T-helper 2 cell treated with Interferon-gamma antibody and Interleukin-4, amounts not matched to agents 5 μg/mL and 100 μg/mL, for 36 hours (primary cell): ENCODE measurements around the gene CHCHD3.
"Not testable (repeated sequence)": the region's sequence is repeated elsewhere in the genome, so short reads cannot be mapped to it uniquely, and the experiment has no call there.

ENCODE experiments used
- DNase-seq: peaks from one replicate; pipeline ENCODE4 v3.0.0; 2021; ENCODE audit warnings: low spot score
- H3K27ac Mint-ChIP-seq: one replicate; pipeline ENCODE4 v1.8.0; 2021; ENCODE audit warnings: mild to moderate bottlenecking, mixed read lengths
- H3K27me3 Mint-ChIP-seq: one replicate; pipeline ENCODE4 v1.8.0; 2021; ENCODE audit warnings: low read depth, mixed read lengths
- H3K36me3 Mint-ChIP-seq: one replicate; pipeline ENCODE4 v1.8.0; 2021; ENCODE audit warnings: low read depth, mixed read lengths
- H3K4me1 Mint-ChIP-seq: one replicate; pipeline ENCODE4 v1.8.0; 2021; ENCODE audit warnings: low read depth, mixed read lengths
- H3K4me3 Mint-ChIP-seq: one replicate; pipeline ENCODE4 v1.8.0; 2022; ENCODE audit warnings: mild to moderate bottlenecking, moderate library complexity, mixed read lengths
- H3K9me3 Mint-ChIP-seq: one replicate; pipeline ENCODE4 v1.8.0; 2021; ENCODE audit warnings: mixed read lengths

CHCHD3 gene

GRCh38 chr7:132934017-132934416 is 147.9 kb downstream of the CHCHD3 start:
- Mint-ChIP-seq H3K36me3 (peaks cover 9% of the 10 kb centered on the region), H3K27me3 (no peaks in the 10 kb centered on the region), H3K9me3 (peaks cover 6% of the 10 kb centered on the region), H3K27ac (no peak overlapping the region), H3K4me1 (peaks cover 16% of the 10 kb centered on the region), H3K4me3 (no peak overlapping the region)
- no peak for DNase-seq

GRCh38 chr7:132933072-132933458 is 148.8 kb downstream of the CHCHD3 start:
- H3K36me3 Mint-ChIP-seq, result peaks cover 9% of the 10 kb centered on the region
- H3K27ac Mint-ChIP-seq, result no peak overlapping the region
- H3K27me3 Mint-ChIP-seq, result no peaks in the 10 kb centered on the region
- DNase-seq, result no peak
- H3K9me3 Mint-ChIP-seq, result peaks cover 6% of the 10 kb centered on the region
- peaks cover 16% of the 10 kb centered on the region for H3K4me1 Mint-ChIP-seq
- H3K4me3 Mint-ChIP-seq, result no peak overlapping the region

- Mint-ChIP-seq H3K4me1 (peaks cover 16% of the 10 kb centered on the region), H3K9me3 (peaks cover 6% of the 10 kb centered on the region), H3K27me3 (no peaks in the 10 kb centered on the region), H3K36me3 (peaks cover 9% of the 10 kb centered on the region), H3K4me3 (no peak overlapping the region), H3K27ac (no peak overlapping the region)
- DNase-seq, result no peak
Measured at GRCh38 chr7:132932296-132933071, 149.4 kb downstream of the CHCHD3 start.

DNA sequence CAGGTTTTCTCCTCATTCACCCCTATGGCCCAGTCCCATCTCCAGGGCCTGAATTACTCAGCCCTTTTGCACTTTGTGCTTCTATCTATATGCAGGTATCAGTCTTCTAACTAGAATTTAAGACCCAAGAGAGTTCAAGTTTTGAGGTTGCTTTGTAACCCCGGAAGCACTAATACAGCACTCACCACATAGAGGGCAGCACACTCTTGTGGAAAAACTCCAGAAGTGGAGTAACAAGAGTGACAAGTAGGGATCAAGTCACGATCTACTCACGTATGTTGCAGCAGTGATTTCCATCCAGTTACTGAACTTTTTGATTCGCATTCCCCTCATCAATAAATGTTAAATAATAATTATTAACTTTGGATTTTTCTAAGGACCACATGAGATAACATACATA is 151.0 kb downstream of the CHCHD3 start:
- Mint-ChIP-seq H3K27me3 (no peaks in the 10 kb centered on the region), H3K36me3 (peaks cover 9% of the 10 kb centered on the region), H3K4me1 (peaks cover 16% of the 10 kb centered on the region), H3K9me3 (peaks cover 6% of the 10 kb centered on the region), H3K27ac (no peak overlapping the region), H3K4me3 (no peak overlapping the region)
- no peak for DNase-seq

DNA sequence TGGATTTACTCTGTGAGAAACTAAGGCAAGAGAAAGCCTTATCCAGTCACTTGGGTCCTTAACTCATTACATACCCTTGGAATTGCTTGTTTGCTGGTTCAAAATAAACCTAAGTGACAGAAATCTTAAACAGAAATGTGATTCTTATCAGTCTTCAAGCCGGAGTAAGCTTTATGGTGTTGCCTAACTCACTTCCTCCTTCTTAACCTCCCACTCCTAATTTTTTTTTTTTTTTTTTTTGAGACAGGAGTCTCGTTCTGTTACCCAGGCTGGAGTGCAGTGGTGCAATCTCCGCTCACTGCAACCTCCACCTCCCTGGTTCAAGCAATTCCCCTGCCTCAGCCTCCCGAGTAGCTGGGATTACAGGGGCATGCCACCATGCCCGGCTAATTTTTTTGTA is 151.9 kb downstream of the CHCHD3 start:
- H3K27me3 Mint-ChIP-seq, H3K27ac Mint-ChIP-seq, H3K36me3 Mint-ChIP-seq: not testable (repeated sequence)

GRCh38 chr7:132919771-132920170 is 162.1 kb downstream of the CHCHD3 start:
- DNase-seq, result no peak
- Mint-ChIP-seq H3K27ac (no peak overlapping the region), H3K36me3 (no peaks in the 10 kb centered on the region), H3K4me3 (no peak overlapping the region), H3K27me3 (no peaks in the 10 kb centered on the region), H3K9me3 (no peaks in the 10 kb centered on the region), H3K4me1 (no peaks in the 10 kb centered on the region)

More for the DNA sequence above, 151.9 kb downstream of the CHCHD3 start:
- H3K9me3 Mint-ChIP-seq, DNase-seq, H3K4me3 Mint-ChIP-seq: not testable (repeated sequence)
- peaks cover 16% of the 10 kb centered on the region for H3K4me1 Mint-ChIP-seq

DNA sequence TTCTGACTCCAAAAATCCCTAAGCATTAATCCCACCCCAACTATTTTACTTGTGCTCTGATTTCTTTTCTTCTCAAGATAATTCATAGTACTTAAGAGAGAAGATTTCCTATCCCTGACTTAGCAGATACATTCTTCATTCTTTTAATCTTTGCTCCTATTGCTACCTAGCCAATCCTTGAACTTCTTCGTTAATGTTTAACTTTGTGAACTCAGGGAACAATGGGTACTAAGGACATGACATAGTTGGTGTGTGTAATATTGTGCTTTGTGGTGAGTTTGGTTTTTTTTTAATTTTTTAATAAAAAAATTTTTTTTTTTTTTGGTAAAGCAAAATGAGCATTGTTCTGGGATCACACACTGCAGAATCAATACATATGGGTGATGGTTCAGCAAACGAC is 166.2 kb downstream of the CHCHD3 start:
- Mint-ChIP-seq H3K36me3 (peaks cover 6% of the 10 kb centered on the region), H3K4me1 (no peaks in the 10 kb centered on the region), H3K27me3 (no peaks in the 10 kb centered on the region), H3K27ac (no peak overlapping the region), H3K9me3 (no peaks in the 10 kb centered on the region), H3K4me3 (no peak overlapping the region)
- DNase-seq, result no peak

- H3K27me3 Mint-ChIP-seq, result no peaks in the 10 kb centered on the region
- H3K4me1 Mint-ChIP-seq, result no peaks in the 10 kb centered on the region
- peaks cover 6% of the 10 kb centered on the region for H3K36me3 Mint-ChIP-seq
- no peak overlapping the region for H3K4me3 Mint-ChIP-seq
- H3K9me3 Mint-ChIP-seq, result no peaks in the 10 kb centered on the region
- H3K27ac Mint-ChIP-seq, result no peak overlapping the region
- no peak for DNase-seq
Measured at GRCh38 chr7:132910657-132911056, 171.2 kb downstream of the CHCHD3 start.

- no peaks in the 10 kb centered on the region for H3K4me1 Mint-ChIP-seq
- H3K9me3 Mint-ChIP-seq, result no peaks in the 10 kb centered on the region
- H3K36me3 Mint-ChIP-seq, result peaks cover 7% of the 10 kb centered on the region
- H3K4me3 Mint-ChIP-seq, result no peak overlapping the region
- no peak overlapping the region for H3K27ac Mint-ChIP-seq
- no peaks in the 10 kb centered on the region for H3K27me3 Mint-ChIP-seq
- DNase-seq, result no peak
Measured at GRCh38 chr7:132907380-132907940, 174.4 kb downstream of the CHCHD3 start.

GRCh38 chr7:132906193-132906835 is 175.6 kb downstream of the CHCHD3 start:
- H3K27ac Mint-ChIP-seq, result no peak overlapping the region

DNA sequence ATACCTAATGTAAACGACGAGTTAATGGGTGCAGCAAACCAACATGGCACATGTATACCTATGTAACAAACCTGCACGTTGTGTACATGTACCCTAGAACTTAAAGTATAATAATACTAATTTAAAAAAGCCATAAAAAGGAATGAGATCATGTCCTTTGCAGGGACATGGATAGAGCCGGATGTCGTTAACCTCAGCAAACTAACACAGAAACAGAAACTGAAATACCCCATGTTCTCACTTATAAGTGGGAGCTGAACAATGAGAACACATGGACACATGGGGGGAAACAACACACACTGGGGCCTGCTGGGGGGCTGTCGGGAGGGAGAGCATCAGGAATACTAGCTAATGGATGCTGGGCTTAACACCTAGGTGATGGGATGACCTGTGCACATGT is 176.8 kb downstream of the CHCHD3 start:
- DNase-seq, H3K27ac Mint-ChIP-seq, H3K4me3 Mint-ChIP-seq, H3K9me3 Mint-ChIP-seq, H3K27me3 Mint-ChIP-seq, H3K4me1 Mint-ChIP-seq, H3K36me3 Mint-ChIP-seq: not testable (repeated sequence)

More at GRCh38 chr7:132906193-132906835, 175.6 kb downstream of the CHCHD3 start:
- no peak overlapping the region for H3K4me3 Mint-ChIP-seq
- no peaks in the 10 kb centered on the region for H3K4me1 Mint-ChIP-seq
- H3K36me3 Mint-ChIP-seq, result peaks cover 5% of the 10 kb centered on the region
- H3K27me3 Mint-ChIP-seq, result no peaks in the 10 kb centered on the region
- H3K9me3 Mint-ChIP-seq, result no peaks in the 10 kb centered on the region
- no peak for DNase-seq

GRCh38 chr7:132904209-132904608 is 177.7 kb downstream of the CHCHD3 start:
- Mint-ChIP-seq H3K36me3 (peaks cover 5% of the 10 kb centered on the region), H3K4me3 (no peak overlapping the region), H3K27me3 (no peaks in the 10 kb centered on the region), H3K27ac (no peak overlapping the region), H3K9me3 (no peaks in the 10 kb centered on the region), H3K4me1 (no peaks in the 10 kb centered on the region)
- no peak for DNase-seq

DNA sequence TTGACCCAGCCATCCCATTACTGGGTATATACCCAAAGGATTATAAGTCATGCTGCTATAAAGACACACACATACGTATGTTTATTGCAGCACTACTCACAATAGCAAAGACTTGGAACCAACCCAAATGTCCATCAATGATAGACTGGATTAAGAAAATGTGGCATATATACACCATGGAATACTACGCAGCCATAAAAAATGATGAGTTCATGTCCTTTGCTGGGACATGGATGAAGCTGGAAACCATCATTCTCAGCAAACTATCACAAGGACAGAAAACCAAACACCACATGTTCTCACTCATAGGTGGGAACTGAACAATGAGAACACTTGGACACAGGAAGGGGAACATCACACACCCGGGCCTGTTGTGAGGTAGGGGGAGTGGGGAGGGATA is 179.6 kb downstream of the CHCHD3 start:
- not testable (repeated sequence) for H3K36me3 Mint-ChIP-seq, H3K9me3 Mint-ChIP-seq, H3K27me3 Mint-ChIP-seq, DNase-seq, H3K27ac Mint-ChIP-seq, H3K4me1 Mint-ChIP-seq, H3K4me3 Mint-ChIP-seq

DNA sequence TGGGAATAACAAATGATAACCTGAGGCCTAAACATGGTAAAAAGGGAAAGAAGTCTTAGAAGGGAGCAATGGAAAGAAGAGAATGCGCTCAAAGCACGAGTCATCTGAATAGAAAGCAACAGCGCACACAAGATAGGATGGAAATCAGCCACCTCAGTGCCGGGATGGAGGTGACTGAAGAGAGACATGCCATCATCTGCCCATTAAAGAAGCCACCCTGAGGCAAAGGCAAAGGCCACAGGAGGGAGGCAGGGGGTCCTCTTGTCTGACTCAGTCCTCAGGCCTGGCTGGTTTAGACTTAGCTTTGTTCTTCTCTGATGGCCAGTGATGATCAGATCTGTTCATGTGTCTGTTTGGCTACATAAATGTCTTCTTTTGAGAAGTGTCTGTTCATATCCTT is 180.6 kb downstream of the CHCHD3 start:
- Mint-ChIP-seq H3K27ac (no peak overlapping the region), H3K4me3 (no peak overlapping the region), H3K27me3 (no peaks in the 10 kb centered on the region), H3K36me3 (peaks cover 5% of the 10 kb centered on the region), H3K9me3 (no peaks in the 10 kb centered on the region), H3K4me1 (no peaks in the 10 kb centered on the region)
- no peak for DNase-seq
